Measurements from ENCODE around the gene CCDC152. TPM values are rescaled to one million over a fixed set of nuclear protein-coding genes. Genes with fewer than 3 reads are reported as not detected.

Gene CCDC152
- total and polyA plus RNA-seq, 2 donors (not counting 3 experiments of a cell fraction or from before 2014, with no cell fraction given) = 0.48 to 2.8 TPM

DNA sequence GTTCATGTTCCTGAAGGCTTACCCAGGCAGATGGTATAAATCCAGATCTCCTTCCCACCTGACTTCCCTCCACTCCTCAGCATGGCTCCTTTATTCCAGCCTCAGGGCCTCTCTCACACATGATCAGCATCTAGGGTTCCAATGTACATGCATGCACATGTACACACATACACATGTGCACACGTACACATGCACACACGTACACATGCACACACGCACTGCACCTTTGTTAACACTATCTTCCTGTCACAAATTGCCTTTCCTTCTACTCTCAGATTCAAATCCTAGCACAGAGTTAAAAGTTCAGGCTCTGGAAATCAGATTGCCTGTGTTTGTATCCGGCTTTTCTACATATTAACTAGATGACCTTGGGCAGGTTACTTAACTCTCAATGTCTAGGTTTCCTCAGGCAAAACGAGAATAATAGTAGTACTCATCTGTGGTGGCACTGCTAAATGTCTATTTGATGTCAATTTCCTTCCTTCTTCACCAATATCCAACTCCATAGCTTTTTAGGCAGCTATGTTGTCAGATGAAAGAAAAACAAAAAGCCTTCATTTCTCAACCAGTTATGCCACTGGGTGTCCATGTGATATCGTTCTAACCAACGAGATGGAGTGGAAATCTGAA, 67.8 kb downstream of the CCDC152 start:
- ChIA-PET CTCF (no interaction called here), POLR2A (no interaction called here)
- dilution Hi-C loops (cut with MboI; ENCODE audit: extremely low pct_ligation_motif_present, low sequenced_read_pairs) (no loop called here), intact Hi-C loops (cut with micrococcal nuclease) (no loop called here)
- Histone ChIP-seq H3K4me2 (ENCODE audit: insufficient read depth, low read length) (no peak overlapping the region), H3K4me3 (replicated peaks in 1 of 3; ENCODE audit: insufficient read depth in 1 of 3, low read depth in 1 of 3, low read length in 3 of 3) (no peak overlapping the region), H3K27me3 (ENCODE audit: control insufficient read depth in 2 of 2, insufficient read depth in 2 of 2, low read length in 2 of 2) (peaks cover 0 to 2% of the 10 kb centered on the region in 2 experiments), H3K4me1 (ENCODE audit: control insufficient read depth, extremely low read depth, insufficient read depth, low read length) (no peaks in the 10 kb centered on the region), H3K27ac (ENCODE audit: insufficient read depth, low read depth, low read length) (no peak overlapping the region), H2AFZ (ENCODE audit: low read depth, low read length) (no peak overlapping the region), H3K9me3 (replicated peaks; ENCODE audit: control insufficient read depth, insufficient read depth, low read length) (no peaks in the 10 kb centered on the region), H3K36me3 (ENCODE audit: control insufficient read depth in 2 of 2, extremely low read depth in 1 of 2, insufficient read depth in 2 of 2, low read length in 2 of 2) (no peaks in the 10 kb centered on the region), H3K9me1 (replicated peaks; ENCODE audit: control insufficient read depth, extremely low read depth, insufficient read depth, low read length) (no peaks in the 10 kb centered on the region), H4K20me1 (replicated peaks; ENCODE audit: control insufficient read depth, extremely low read depth, insufficient read depth, low read length) (no peaks in the 10 kb centered on the region), H3K9ac (replicated peaks; ENCODE audit: extremely low read depth, insufficient read depth, low read length) (no peak overlapping the region), H3K79me2 (ENCODE audit: control insufficient read depth, insufficient read depth, low read length) (no peaks in the 10 kb centered on the region)
- TF ChIP-seq FOS (IDR thresholded peaks at IDR 0.05; ENCODE audit: borderline replicate concordance, insufficient read depth, low read length) (no peak), POLR2AphosphoS5 (IDR thresholded peaks at IDR 0.05; ENCODE audit: insufficient read depth, low read depth, low read length) (no peak), GATA2 (IDR thresholded peaks at IDR 0.05; ENCODE audit: insufficient read depth, insufficient read length, low read depth, low read length) (no peak), EZH2 (IDR thresholded peaks at IDR 0.05; ENCODE audit: borderline replicate concordance, low read depth, low read length, severe bottlenecking) (no peak), POLR2A (IDR thresholded peaks at IDR 0.05; ENCODE audit: low read depth, low read length) (no peak), JUN (IDR thresholded peaks at IDR 0.05; ENCODE audit: borderline replicate concordance, insufficient read depth, insufficient read length, low read depth) (no peak), MYC (IDR thresholded peaks at IDR 0.05; ENCODE audit: low read depth, low read length) (no peak)
- TF ChIP-seq, protein P1, sequence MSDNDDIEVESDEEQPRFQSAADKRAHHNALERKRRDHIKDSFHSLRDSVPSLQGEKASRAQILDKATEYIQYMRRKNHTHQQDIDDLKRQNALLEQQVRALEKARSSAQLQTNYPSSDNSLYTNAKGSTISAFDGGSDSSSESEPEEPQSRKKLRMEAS (IDR thresholded peaks at IDR 0.05; ENCODE audit: insufficient read depth, insufficient read length) = no peak
- TF ChIP-seq, protein P2, sequence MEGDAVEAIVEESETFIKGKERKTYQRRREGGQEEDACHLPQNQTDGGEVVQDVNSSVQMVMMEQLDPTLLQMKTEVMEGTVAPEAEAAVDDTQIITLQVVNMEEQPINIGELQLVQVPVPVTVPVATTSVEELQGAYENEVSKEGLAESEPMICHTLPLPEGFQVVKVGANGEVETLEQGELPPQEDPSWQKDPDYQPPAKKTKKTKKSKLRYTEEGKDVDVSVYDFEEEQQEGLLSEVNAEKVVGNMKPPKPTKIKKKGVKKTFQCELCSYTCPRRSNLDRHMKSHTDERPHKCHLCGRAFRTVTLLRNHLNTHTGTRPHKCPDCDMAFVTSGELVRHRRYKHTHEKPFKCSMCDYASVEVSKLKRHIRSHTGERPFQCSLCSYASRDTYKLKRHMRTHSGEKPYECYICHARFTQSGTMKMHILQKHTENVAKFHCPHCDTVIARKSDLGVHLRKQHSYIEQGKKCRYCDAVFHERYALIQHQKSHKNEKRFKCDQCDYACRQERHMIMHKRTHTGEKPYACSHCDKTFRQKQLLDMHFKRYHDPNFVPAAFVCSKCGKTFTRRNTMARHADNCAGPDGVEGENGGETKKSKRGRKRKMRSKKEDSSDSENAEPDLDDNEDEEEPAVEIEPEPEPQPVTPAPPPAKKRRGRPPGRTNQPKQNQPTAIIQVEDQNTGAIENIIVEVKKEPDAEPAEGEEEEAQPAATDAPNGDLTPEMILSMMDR (IDR thresholded peaks at IDR 0.05; ENCODE audit: extremely low read depth in 1 of 2, insufficient read depth in 1 of 2, low read depth in 1 of 2, low read length in 2 of 2) = no peak
- FAIRE-seq = no peak
- DNase-seq (ENCODE audit: low read depth, low spot score) = no peak
- BruUV-seq (replicated peaks) = no TSS peak
